GM20000 (cell line): ENCODE measurements around the gene SLC9A1.
A peak's percentile ranks its signal among the peaks of the same experiment; 100 is the strongest.

ENCODE experiments used
- DNase-seq: peaks from one replicate; pipeline ENCODE4 v3.0.0; 2012; ENCODE audit warnings: low spot score
- TF ChIP-seq, protein P1 (sequence below): IDR thresholded peaks from 2 replicates; pipeline ENCODE4 v1.5.1; 2012; ENCODE audit warnings: mild to moderate bottlenecking, control low read depth; ENCODE audit errors: extremely low read depth, missing control alignments

Gene SLC9A1

DNA sequence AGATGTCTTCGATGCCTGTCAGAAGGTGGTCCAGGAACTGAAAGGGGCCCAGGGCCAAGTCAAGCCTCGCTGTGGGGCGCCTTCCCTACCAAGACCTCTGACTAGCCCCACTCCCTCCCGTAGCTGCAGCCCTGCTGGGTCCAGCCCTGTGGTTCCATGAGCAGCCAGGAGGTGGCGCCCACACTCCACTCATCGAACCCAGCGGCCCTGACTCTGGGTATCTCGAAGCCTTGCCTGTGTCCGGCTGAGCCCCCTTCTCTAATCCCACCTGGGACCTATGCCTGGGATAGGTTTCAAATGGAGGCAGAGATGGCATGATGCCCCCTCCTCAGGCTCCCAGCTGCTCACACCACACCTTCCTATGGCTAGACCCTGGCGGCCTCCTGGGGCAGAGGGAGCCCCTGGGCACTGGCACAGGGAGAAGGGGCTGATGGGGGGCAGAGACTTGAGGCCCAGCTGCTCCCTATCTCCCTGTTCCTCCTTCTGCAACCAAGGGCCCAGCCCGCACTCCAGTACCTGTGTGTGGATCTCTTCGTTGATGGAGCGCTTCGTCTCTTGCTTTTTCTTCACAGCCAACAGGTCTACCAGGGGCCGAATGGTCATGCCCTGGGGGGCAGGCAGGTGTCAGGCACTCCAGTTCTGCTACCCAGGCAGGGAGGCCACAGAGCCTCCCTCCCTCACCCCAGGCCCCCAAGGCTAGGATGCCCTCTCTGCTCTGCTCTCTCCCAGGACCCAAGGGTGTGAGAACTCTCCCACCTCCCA lies 52.0 kb downstream of the SLC9A1 start:
- TF ChIP-seq, protein P1, sequence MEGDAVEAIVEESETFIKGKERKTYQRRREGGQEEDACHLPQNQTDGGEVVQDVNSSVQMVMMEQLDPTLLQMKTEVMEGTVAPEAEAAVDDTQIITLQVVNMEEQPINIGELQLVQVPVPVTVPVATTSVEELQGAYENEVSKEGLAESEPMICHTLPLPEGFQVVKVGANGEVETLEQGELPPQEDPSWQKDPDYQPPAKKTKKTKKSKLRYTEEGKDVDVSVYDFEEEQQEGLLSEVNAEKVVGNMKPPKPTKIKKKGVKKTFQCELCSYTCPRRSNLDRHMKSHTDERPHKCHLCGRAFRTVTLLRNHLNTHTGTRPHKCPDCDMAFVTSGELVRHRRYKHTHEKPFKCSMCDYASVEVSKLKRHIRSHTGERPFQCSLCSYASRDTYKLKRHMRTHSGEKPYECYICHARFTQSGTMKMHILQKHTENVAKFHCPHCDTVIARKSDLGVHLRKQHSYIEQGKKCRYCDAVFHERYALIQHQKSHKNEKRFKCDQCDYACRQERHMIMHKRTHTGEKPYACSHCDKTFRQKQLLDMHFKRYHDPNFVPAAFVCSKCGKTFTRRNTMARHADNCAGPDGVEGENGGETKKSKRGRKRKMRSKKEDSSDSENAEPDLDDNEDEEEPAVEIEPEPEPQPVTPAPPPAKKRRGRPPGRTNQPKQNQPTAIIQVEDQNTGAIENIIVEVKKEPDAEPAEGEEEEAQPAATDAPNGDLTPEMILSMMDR, result peak; percentile 94
- DNase-seq, result peak; percentile 88

GRCh38 chr1:27102134-27102706 lies 52.7 kb downstream of the SLC9A1 start:
- no peak for DNase-seq
- TF ChIP-seq, protein P1, result no peak

DNA sequence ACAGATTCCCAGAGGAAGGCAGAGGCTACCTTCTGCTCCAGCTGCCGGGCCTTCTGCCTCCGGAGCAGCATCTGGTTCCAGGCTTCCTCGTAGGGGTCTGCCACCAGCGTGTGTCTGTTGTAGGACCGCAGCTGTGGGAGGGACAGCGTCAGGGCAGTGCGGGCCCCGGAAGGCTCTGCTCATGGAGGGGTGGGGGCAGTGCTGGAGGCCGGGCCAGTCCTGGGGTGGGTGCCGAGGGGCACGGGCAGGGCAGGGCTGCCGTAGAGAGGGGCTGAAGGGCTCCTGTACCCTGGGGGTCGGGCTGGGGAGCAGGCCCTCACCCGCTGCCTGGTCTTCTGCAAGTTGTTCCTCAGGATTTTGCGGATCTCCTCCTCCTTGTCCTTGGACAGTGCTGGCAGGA lies 53.2 kb downstream of the SLC9A1 start:
- DNase-seq, result no peak
- TF ChIP-seq, protein P1, result no peak

GRCh38 chr1:27101054-27101491 lies 53.9 kb downstream of the SLC9A1 start:
- DNase-seq, result no peak
- TF ChIP-seq, protein P1, result no peak

GRCh38 chr1:27100335-27101053 lies 54.4 kb downstream of the SLC9A1 start:
- TF ChIP-seq, protein P1, result no peak
- DNase-seq, result no peak

DNA sequence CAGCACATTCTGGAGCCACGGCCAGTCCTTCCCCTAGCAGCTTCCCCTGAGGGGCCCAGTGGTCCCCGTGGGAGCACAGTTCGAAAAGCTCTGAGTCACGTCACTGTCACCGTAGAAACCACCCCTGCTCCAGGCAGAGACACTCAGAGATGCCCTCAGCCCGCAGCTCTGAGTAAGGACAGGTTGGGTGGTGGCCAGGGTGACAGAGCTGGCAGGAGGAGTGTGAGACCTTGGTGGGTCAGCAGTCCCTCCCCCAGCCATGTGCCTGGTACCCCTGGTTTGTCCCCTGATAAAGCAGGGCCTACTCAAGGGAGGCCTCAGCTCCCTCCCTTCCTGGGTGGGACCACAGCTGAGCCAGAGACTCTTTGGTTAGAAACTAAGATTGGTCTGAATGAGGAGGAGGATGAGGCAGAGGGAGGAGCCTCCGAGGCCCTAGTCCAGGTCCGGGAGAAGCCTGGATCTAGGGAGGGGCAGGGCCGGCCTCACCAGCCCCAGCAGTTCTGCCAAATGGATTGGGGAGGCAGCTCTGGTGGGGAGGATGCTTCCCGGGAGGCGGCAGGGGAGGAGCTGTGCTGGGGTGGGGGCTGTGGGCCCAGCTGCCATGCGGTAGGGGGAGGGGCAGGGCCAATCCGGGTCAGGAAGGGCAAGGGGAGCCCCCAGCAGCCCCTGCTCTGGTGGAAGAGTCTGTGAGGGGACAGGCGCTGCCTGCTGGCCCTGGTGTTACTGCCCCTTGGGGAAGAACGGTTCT lies 55.2 kb downstream of the SLC9A1 start:
- TF ChIP-seq, protein P1, result no peak
- peak; percentile 73 for DNase-seq

- TF ChIP-seq, protein P1, result no peak
- DNase-seq, result peak; percentile 66
These were observed 55.8 kb downstream of the SLC9A1 start for GRCh38 chr1:27099135-27099586.
